SK-N-MC (cell line): Measurements from ENCODE around the gene NUP214.

ENCODE experiments used
- EZH2 ChIP-seq: fragments of 200-600 bp; sonication (generic); IDR thresholded peaks from one replicate; pipeline ENCODE4 v1.6.1; 2017; ENCODE audit warnings: antibody characterized with exemption
- POLR2AphosphoS5 ChIP-seq: IDR thresholded peaks from 2 replicates; pipeline ENCODE4 v1.6.1; 2012; ENCODE audit warnings: mild to moderate bottlenecking, low read depth, low read length, borderline replicate concordance

- TF ChIP-seq POLR2AphosphoS5 (no peak), EZH2 (no peak)
Observed at GRCh38 chr9:131220485-131220884, 95.1 kb downstream of the NUP214 start.
